Measurements from ENCODE around the gene NOS1AP.
"Not testable (repeated sequence)": the region's sequence is repeated elsewhere in the genome, so short reads cannot be mapped to it uniquely, and the experiment has no call there.

NOS1AP gene

DNA sequence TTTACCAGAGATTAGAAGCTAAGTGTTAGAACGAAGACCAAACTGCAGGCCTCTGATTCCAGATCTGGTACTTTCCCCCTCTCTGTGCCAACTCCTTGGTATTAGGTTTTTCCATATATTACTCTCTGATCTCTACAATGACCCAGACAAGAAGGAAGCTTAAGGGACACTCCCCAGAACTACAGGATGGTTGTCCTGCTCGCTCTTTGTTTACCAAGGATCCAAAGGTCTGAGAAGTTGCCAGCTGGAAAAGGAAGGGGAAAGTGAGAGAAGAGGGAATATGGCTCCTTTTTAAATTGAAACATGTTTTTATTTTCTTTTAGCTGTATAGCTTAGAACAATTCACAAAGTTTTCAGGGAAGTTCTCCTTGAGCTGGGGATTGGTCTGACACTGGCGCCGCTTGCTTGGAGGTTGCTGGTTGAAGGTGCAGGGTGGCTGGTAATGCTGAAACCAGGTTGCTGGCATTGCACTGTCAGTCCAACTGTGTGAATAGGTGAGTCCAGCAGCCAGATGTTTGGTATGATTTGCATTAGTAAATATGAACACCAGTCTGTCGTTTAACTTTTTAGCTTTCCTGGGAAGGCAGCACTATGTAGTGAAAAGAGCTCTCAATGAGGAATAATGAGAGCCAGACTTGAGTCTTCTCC lies 89.3 kb downstream of the NOS1AP start:
- no peak overlapping the region for H3K4me3 ChIP-seq (ENCODE audit: low read length)
- no peaks in the 10 kb centered on the region for H3K4me1 ChIP-seq (ENCODE audit: insufficient read depth, low read length)
- H3K36me3 ChIP-seq (ENCODE audit: insufficient read depth, low read depth, low read length) = no peaks in the 10 kb centered on the region
- no peaks in the 10 kb centered on the region for H3K9me3 ChIP-seq (ENCODE audit: insufficient read depth, low read depth, low read length)
- H3K27ac ChIP-seq (ENCODE audit: low read length) = no peak overlapping the region
- H3K9ac ChIP-seq (ENCODE audit: low read depth, low read length) = no peak overlapping the region
- H3K27me3 ChIP-seq (ENCODE audit: insufficient read depth, low read length) = no peaks in the 10 kb centered on the region

DNA sequence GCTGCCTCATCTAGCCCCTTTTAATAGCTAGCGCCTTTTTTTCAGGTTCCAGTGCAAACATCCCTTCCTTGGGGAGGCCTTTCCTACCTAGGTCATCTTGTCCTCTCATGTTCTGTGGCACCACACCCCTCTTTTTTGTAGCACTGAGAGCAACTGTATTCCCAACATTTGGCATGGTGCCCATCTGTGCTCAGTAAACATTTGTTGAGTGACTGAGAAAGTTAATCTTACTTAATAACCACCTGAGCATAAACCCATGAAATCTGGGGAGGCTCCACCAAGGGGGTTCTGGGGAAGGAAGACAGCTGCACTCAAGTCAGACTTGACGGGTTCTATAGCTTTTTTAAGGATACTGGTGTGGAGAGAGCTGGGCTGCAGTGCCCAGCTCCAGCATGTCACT lies 90.0 kb downstream of the NOS1AP start:
- Histone ChIP-seq H3K4me3 (ENCODE audit: low read length) (no peak overlapping the region), H3K9ac (ENCODE audit: low read depth, low read length) (no peak overlapping the region), H3K27me3 (ENCODE audit: insufficient read depth, low read length) (no peaks in the 10 kb centered on the region), H3K4me1 (ENCODE audit: insufficient read depth, low read length) (no peaks in the 10 kb centered on the region), H3K27ac (ENCODE audit: low read length) (no peak overlapping the region), H3K36me3 (ENCODE audit: insufficient read depth, low read depth, low read length) (no peaks in the 10 kb centered on the region), H3K9me3 (ENCODE audit: insufficient read depth, low read depth, low read length) (no peaks in the 10 kb centered on the region)

DNA sequence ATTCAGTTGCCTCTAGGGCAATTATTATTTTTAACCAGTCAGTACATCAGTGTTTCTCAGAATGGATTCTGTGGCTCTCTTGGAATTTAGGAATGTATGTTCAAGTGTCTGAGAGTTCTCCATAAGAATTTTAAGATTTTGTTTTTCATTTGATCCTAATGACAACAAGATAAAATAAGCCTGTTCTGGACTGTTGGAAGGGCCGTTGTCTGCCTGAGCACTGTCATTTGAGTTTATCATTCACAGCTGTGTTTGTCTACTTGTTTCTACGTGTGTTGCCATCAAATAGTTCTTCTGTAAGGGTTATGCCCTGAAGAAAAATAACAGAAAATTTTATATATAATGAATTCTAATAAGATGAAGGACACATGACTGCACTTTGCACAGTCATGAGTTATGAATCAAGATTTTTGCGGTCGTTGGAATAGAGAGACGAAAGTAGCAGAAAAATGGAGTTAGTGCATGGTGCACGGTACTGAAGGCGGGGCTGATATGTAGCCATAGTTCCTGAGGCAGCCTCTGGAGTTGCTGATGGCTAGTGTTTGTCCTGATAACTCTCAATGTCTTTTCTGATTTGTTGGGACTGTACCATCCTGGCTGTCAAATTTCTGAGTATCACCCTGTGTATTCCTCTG lies 92.5 kb downstream of the NOS1AP start:
- no peaks in the 10 kb centered on the region for H3K9me3 ChIP-seq (ENCODE audit: insufficient read depth, low read depth, low read length)
- no peak overlapping the region for H3K4me3 ChIP-seq (ENCODE audit: low read length)
- no peak overlapping the region for H3K9ac ChIP-seq (ENCODE audit: low read depth, low read length)
- H3K36me3 ChIP-seq (ENCODE audit: insufficient read depth, low read depth, low read length) = no peaks in the 10 kb centered on the region
- no peaks in the 10 kb centered on the region for H3K27me3 ChIP-seq (ENCODE audit: insufficient read depth, low read length)
- no peak overlapping the region for H3K27ac ChIP-seq (ENCODE audit: low read length)
- no peaks in the 10 kb centered on the region for H3K4me1 ChIP-seq (ENCODE audit: insufficient read depth, low read length)

DNA sequence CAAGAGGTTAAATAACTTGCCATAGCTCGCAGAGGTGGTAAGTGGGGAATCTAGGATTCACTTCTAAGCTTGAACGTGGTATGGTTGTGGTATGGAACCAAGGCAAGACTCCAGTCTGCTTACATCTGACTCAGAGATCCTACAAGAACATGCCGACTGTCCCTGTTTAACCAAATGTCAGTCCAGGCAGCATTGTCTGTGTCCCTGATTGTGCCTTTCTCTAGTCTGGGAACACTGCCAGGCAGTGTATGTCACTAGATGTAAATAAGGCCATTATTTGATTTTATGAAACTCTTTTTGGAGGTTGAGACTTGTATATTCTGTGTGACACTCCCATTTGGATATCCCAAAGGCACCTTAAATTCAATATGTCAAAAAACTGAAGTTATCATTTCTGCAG lies 96.0 kb downstream of the NOS1AP start:
- Histone ChIP-seq H3K4me1 (ENCODE audit: insufficient read depth, low read length) (peaks cover 6% of the 10 kb centered on the region; the same call in 1 of the 2 replicates), H3K4me3 (ENCODE audit: low read length) (no peak overlapping the region), H3K9ac (ENCODE audit: low read depth, low read length) (no peak overlapping the region), H3K27me3 (ENCODE audit: insufficient read depth, low read length) (no peaks in the 10 kb centered on the region), H3K27ac (ENCODE audit: low read length) (no peak overlapping the region), H3K36me3 (ENCODE audit: insufficient read depth, low read depth, low read length) (no peaks in the 10 kb centered on the region), H3K9me3 (ENCODE audit: insufficient read depth, low read depth, low read length) (no peaks in the 10 kb centered on the region)

DNA sequence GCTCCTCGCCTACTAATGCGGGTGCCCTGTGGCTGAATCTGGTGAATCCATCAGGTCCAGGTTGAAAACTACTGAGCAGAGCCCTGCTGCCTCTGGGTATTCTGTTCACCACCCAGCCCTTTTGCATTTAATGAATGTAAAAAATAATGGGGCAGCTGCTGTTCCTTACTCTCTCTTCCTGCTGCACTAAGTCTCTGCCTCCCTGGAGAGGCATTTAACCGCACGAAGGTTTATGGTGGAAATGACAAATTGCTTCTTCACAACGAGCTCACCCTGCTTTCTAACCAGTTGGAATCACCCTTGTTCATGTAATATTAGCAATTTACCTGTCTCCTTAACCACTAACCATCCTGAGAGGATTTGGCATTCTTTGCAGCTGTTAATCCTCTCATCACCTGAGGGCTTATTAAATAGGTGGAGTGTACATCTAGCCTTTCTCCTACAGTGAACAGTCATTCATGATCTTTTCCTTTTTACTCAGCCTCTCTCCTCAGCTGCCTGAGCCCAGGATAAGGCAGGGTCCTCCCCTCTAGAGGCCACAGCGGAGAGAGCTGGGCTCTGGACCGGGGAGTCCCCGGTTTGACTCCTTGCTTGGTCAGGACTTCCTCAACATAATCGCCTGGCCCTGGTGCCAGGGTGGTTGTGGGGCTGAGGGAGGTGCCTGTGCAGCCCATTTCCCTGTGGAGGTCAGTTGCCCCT lies 97.6 kb downstream of the NOS1AP start:
- Histone ChIP-seq H3K9me3 (ENCODE audit: insufficient read depth, low read depth, low read length) (no peaks in the 10 kb centered on the region), H3K27ac (ENCODE audit: low read length) (no peak overlapping the region), H3K9ac (ENCODE audit: low read depth, low read length) (no peak overlapping the region), H3K4me3 (ENCODE audit: low read length) (no peak overlapping the region), H3K27me3 (ENCODE audit: insufficient read depth, low read length) (no peaks in the 10 kb centered on the region), H3K4me1 (ENCODE audit: insufficient read depth, low read length) (peaks cover 14% of the 10 kb centered on the region), H3K36me3 (ENCODE audit: insufficient read depth, low read depth, low read length) (no peaks in the 10 kb centered on the region)

DNA sequence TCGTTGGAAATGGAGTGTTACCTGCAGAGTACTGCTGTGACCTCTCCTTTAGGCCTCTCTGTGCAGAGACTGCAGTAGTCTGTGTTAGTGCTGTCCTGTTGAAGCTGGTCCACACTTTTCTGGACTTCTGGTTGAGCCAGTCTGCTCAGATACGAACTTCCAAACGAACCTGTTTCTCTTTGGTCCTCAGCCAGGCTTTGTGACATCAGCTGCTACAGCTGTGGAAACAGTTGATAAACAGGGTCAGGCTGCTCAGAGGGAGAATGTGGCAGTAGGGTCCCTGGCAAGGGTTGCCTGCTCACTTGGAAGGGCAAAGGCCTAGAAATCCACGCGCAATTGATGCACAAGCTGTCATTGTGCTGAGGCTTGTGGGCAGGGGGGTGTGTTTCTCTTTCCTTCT lies 98.8 kb downstream of the NOS1AP start:
- Histone ChIP-seq H3K9ac (ENCODE audit: low read depth, low read length) (no peak overlapping the region), H3K27me3 (ENCODE audit: insufficient read depth, low read length) (no peaks in the 10 kb centered on the region), H3K4me1 (ENCODE audit: insufficient read depth, low read length) (peaks cover 22% of the 10 kb centered on the region), H3K36me3 (ENCODE audit: insufficient read depth, low read depth, low read length) (no peaks in the 10 kb centered on the region), H3K27ac (ENCODE audit: low read length) (no peak overlapping the region), H3K4me3 (ENCODE audit: low read length) (no peak overlapping the region), H3K9me3 (ENCODE audit: insufficient read depth, low read depth, low read length) (no peaks in the 10 kb centered on the region)

DNA sequence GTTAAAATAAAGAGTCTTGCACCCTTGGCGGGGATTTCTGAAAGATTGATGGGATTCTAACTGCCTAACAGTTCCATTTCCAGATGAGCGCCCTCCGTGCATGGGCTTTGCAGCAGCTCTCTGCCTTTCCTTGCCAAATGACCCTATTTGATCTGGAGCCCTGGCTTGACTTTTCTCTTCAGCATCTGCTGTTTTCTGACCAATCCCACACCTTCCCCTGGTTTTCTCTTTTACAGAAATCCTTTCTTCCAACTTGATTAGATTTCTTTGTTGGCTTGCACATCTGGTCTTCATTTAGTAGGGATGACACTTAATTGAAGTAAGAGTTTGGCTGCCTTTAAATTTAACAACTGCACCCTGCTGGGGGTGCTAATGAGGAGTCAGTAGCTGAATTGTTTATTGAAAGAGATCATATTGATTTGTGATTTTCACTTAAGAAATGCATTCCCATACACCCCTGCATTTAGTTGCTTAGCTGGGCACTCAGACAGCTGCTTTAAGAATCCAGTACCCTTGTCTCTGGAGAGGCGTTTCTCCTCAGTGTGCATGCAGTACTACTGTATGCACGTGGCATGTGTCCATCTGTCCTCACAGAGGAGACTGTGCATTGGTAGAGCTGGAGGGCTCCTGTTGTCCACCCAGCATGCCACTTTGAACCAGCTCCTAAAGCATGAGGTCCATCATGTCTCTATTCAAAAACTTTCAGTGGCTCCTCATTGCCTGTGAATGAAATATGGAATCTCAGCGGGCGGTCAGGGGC lies 99.7 kb downstream of the NOS1AP start:
- H3K36me3 ChIP-seq (ENCODE audit: insufficient read depth, low read depth, low read length) = no peaks in the 10 kb centered on the region
- H3K9ac ChIP-seq (ENCODE audit: low read depth, low read length) = no peak overlapping the region
- no peak overlapping the region for H3K27ac ChIP-seq (ENCODE audit: low read length)
- no peaks in the 10 kb centered on the region for H3K27me3 ChIP-seq (ENCODE audit: insufficient read depth, low read length)
- H3K4me1 ChIP-seq (ENCODE audit: insufficient read depth, low read length) = peaks cover 22% of the 10 kb centered on the region
- H3K4me3 ChIP-seq (ENCODE audit: low read length) = no peak overlapping the region
- H3K9me3 ChIP-seq (ENCODE audit: insufficient read depth, low read depth, low read length) = no peaks in the 10 kb centered on the region

DNA sequence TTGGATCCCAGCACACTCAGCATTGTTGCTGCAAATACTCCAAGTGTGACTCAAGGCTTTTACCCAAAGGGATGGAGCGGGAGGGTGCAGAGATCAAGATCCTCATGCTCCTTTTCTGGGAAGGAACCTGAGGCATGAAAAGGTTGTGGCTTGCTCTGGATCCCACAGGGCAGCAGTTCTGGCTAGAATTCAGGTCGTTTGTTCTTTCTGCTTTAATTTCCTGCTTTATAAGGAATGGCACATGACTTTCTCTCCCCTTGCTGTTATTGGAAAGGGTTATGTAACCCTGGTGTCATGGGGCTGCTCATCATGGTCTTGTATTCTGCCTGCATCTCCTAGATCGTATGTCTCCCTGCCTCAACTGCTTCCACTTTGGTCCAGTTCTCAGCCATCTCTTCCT lies 101.6 kb downstream of the NOS1AP start:
- Histone ChIP-seq H3K27ac (ENCODE audit: low read length) (no peak overlapping the region), H3K4me1 (ENCODE audit: insufficient read depth, low read length) (peaks cover 28% of the 10 kb centered on the region), H3K36me3 (ENCODE audit: insufficient read depth, low read depth, low read length) (no peaks in the 10 kb centered on the region), H3K4me3 (ENCODE audit: low read length) (no peak overlapping the region), H3K9ac (ENCODE audit: low read depth, low read length) (no peak overlapping the region), H3K9me3 (ENCODE audit: insufficient read depth, low read depth, low read length) (no peaks in the 10 kb centered on the region), H3K27me3 (ENCODE audit: insufficient read depth, low read length) (no peaks in the 10 kb centered on the region)

DNA sequence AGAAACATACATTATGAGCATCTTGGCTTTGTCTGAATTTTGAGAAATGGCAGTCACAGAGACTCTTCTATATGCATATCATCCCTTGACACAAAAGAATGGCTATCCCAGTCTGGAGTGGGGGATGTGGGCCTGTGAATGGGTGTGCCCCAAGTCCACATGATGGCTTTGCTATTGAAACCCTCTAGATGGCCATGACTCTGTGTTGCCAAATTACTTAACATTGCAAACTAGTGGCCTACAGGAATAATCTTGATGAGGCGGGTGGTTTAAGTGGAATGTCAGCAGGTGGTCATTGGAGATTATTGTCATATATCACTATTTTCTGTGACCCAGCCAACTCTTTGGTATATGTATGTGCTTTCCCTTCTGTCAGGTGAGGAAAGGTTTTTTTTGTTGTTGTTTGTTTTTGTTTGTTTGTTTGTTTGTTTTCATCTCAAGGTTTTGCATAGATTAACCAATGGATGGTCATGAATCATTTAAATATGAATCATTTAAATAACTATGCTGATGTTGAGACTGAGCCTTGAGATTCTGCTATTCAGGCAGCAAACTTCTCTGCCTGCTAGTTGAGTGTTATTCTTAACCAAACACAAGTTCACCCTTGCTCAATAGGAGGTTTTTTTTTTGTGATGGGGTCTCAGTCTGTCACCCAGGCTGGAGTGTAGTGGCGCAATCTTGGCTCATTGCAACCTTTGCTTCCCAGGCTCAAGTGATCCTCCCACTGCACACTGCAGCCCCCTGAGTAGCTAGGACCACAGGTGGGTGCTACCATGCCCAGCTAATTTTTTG lies 103.0 kb downstream of the NOS1AP start:
- no peaks in the 10 kb centered on the region for H3K9me3 ChIP-seq (ENCODE audit: insufficient read depth, low read depth, low read length)
- no peak overlapping the region for H3K9ac ChIP-seq (ENCODE audit: low read depth, low read length)
- H3K27ac ChIP-seq (ENCODE audit: low read length) = no peak overlapping the region
- peaks cover 30% of the 10 kb centered on the region for H3K4me1 ChIP-seq (ENCODE audit: insufficient read depth, low read length)
- H3K27me3 ChIP-seq (ENCODE audit: insufficient read depth, low read length) = no peaks in the 10 kb centered on the region
- H3K36me3 ChIP-seq (ENCODE audit: insufficient read depth, low read depth, low read length) = no peaks in the 10 kb centered on the region
- H3K4me3 ChIP-seq (ENCODE audit: low read length) = no peak overlapping the region

DNA sequence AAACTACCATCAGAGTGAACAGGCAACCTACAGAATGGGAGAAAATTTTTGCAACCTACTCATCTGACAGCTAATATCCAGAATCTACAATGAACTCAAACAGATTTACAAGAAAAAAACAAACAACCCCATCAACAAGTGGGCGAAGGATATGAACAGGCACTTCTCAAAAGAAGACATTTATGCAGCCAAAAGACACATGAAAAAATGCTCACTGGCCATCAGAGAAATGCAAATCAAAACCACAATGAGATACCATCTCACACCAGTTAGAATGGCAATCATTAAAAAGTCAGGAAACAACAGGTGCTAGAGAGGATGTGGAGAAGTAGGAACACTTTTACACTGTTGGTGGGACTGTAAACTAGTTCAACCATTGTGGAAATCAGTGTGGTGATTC lies 104.1 kb downstream of the NOS1AP start:
- H3K4me1 ChIP-seq (ENCODE audit: insufficient read depth, low read length) = peaks cover 33% of the 10 kb centered on the region
- not testable (repeated sequence) for H3K4me3 ChIP-seq (ENCODE audit: low read length); H3K36me3 ChIP-seq (ENCODE audit: insufficient read depth, low read depth, low read length); H3K9me3 ChIP-seq (ENCODE audit: insufficient read depth, low read depth, low read length); H3K27me3 ChIP-seq (ENCODE audit: insufficient read depth, low read length); H3K27ac ChIP-seq (ENCODE audit: low read length); H3K9ac ChIP-seq (ENCODE audit: low read depth, low read length)

DNA sequence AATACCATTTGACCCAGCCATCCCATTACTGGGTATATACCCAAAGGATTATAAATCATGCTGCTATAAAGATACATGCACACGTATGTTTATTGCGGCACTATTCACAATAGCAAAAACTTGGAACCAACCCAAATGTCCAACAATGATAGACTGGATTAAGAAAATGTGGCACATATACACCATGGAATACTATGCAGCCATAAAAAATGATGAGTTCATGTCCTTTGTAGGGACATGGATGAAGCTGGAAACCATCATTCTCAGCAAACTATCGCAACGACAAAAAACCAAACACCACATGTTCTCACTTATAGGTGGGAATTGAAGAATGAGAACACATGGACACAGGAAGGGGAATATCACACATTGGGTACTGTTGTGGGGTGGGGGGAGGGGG lies 104.5 kb downstream of the NOS1AP start:
- H3K4me3 ChIP-seq (ENCODE audit: low read length); H3K36me3 ChIP-seq (ENCODE audit: insufficient read depth, low read depth, low read length); H3K27ac ChIP-seq (ENCODE audit: low read length); H3K9me3 ChIP-seq (ENCODE audit: insufficient read depth, low read depth, low read length); H3K9ac ChIP-seq (ENCODE audit: low read depth, low read length); H3K27me3 ChIP-seq (ENCODE audit: insufficient read depth, low read length): not testable (repeated sequence)
- peaks cover 37% of the 10 kb centered on the region for H3K4me1 ChIP-seq (ENCODE audit: insufficient read depth, low read length)

Measured in iPS-20b (cell line).